Right atrium auricular region (tissue), 2 donors: Measurements from ENCODE around the gene DPP10. TPM values are rescaled to one million over a fixed set of nuclear protein-coding genes. Genes with fewer than 3 reads are reported as not detected.

ENCODE experiments used
- DNase-seq: peaks from one replicate; pipeline ENCODE4 v3.0.0-alpha.2; 2019; ENCODE audit warnings: low spot score
- H3K27ac ChIP-seq, 2 donors: fragments of 200-600 bp; sonication (generic); 1 replicate in 1 of 2; 2 replicates in 1 of 2; pipeline ENCODE4 v1.5.1; 2016 to 2019
- H3K27me3 ChIP-seq, 2 donors: fragments of 200-600 bp; sonication (generic); one replicate each; pipeline versions ENCODE4 v1.5.1 to v1.6.0; 2017 to 2019
- H3K36me3 ChIP-seq: fragments of 200-600 bp; sonication (generic); one replicate; pipeline ENCODE4 v1.5.1; 2016
- H3K4me1 ChIP-seq, 2 donors: fragments of 200-600 bp; sonication (generic); one replicate each; pipeline versions ENCODE4 v1.5.1 to v1.6.0; 2017 to 2019
- H3K4me3 ChIP-seq, 2 donors: fragments of 200-600 bp; sonication (generic); 1 replicate in 1 of 2; 2 replicates in 1 of 2; pipeline ENCODE4 v1.5.1; 2017 to 2019; ENCODE audit warnings: mild to moderate bottlenecking in 1 of 2, moderate library complexity in 1 of 2
- H3K9me3 ChIP-seq, 2 donors: fragments of 200-600 bp; sonication (generic); one replicate each; pipeline ENCODE4 v1.5.1; 2019
- total RNA-seq, 2 donors: library from RNA; depleted of rRNA; stranded (reverse); fragments of >200 nt; gene quantifications; one replicate each; pipeline ENCODE4 v1.1.0, GENCODE V29; 2016
- TF ChIP-seq, protein P1 (sequence below), 2 donors: fragments of 200-600 bp; sonication (generic); IDR thresholded peaks; one replicate each; pipeline ENCODE4 v1.5.1; 2019; ENCODE audit warnings: antibody characterized with exemption in 2 of 2

Gene DPP10
- total RNA-seq, 2 donors from 2014 or later: not detected

DNA sequence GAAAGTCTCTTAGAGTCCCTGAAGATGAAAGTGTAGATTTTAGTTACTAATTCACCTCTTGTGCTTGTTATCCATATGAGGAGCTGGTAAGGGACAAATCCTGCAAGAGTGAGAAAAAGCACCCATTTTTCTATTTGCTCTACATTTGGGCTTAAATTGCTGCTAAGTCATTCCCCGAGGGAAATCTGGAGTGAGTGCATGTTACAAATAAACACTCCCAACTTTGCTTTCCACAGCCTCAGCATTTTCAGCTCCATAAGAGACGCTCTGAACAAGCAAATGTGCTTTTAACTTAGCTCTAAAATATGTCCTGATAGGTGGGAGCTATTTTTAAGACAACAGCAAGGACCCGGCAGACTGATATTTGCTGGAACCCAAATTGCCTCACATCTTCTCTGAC lies 126.7 kb downstream of the DPP10 start:
- Histone ChIP-seq H3K27me3 (no peaks in the 10 kb centered on the region), H3K36me3 (no peaks in the 10 kb centered on the region), H3K9me3 (no peaks in the 10 kb centered on the region), H3K27ac (no peak overlapping the region), H3K4me3 (no peak overlapping the region), H3K4me1 (no peaks in the 10 kb centered on the region)
- no peak for DNase-seq
- TF ChIP-seq, protein P1, sequence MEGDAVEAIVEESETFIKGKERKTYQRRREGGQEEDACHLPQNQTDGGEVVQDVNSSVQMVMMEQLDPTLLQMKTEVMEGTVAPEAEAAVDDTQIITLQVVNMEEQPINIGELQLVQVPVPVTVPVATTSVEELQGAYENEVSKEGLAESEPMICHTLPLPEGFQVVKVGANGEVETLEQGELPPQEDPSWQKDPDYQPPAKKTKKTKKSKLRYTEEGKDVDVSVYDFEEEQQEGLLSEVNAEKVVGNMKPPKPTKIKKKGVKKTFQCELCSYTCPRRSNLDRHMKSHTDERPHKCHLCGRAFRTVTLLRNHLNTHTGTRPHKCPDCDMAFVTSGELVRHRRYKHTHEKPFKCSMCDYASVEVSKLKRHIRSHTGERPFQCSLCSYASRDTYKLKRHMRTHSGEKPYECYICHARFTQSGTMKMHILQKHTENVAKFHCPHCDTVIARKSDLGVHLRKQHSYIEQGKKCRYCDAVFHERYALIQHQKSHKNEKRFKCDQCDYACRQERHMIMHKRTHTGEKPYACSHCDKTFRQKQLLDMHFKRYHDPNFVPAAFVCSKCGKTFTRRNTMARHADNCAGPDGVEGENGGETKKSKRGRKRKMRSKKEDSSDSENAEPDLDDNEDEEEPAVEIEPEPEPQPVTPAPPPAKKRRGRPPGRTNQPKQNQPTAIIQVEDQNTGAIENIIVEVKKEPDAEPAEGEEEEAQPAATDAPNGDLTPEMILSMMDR (IDR thresholded peaks at IDR 0.05): no peak

DNA sequence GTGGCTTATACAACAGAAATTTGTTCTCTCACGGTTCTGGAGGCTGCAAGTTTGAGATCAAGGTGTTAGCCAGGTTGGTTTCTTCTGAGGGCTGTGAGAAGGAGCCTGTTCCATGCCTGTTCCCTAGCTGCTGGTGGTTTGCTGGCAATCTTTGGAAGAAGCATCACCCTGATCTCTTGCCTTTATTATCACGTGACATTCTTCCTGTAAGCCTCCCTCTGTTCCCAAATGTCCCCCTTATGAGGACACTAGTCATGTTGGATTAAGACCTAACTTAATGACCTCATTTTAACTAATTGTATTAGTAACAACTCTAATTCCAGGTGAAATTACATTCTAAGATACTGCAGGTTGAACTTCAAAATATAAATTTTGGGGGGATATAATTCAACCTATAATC lies 135.2 kb downstream of the DPP10 start:
- Histone ChIP-seq H3K4me1 (no peaks in the 10 kb centered on the region), H3K4me3 (no peak overlapping the region), H3K36me3 (no peaks in the 10 kb centered on the region), H3K27me3 (no peaks in the 10 kb centered on the region), H3K27ac (no peak overlapping the region), H3K9me3 (no peaks in the 10 kb centered on the region)
- TF ChIP-seq, protein P1 (IDR thresholded peaks at IDR 0.05): no peak
- DNase-seq: no peak

DNA sequence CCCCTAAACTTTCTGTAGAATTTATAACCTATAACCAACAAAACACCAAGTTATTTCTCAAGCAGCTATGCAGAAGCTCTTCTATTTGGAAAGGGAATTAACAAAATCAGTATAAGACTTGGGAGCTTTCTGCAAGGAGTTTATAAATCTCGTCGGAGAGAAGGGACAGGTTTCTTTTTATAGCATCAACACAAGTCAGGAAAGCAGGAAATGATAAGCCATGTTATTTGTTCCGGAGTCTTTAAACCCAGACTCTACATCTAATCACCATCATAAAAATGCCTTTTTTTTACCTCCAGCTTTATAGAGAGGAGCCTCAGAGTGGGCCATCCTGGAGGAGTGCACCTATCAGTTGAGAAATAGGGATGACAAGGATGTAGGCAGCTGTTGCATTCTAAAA lies 137.1 kb downstream of the DPP10 start:
- TF ChIP-seq, protein P1 (IDR thresholded peaks at IDR 0.05): no peak
- Histone ChIP-seq H3K36me3 (no peaks in the 10 kb centered on the region), H3K27me3 (no peaks in the 10 kb centered on the region), H3K27ac (no peak overlapping the region), H3K9me3 (no peaks in the 10 kb centered on the region), H3K4me1 (no peaks in the 10 kb centered on the region), H3K4me3 (no peak overlapping the region)
- no peak for DNase-seq

DNA sequence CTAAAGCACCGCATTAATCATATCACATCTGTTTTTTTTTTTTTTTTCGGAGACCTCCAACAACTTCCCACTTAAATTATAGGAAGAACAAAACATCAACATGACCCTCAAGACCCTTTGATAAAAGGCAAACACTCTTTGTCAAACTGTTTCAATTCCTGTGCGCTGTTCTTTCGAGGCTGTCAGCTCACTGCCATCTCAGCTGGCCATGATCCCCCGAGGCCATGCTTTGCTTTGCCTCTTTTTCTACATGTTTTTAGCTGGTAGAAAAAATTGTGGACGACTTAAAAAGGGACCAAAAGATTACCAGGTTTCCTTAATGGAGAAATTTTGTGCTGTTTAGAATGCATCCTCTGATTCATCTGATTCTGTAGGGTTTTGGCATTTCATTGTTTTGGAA lies 138.2 kb downstream of the DPP10 start:
- TF ChIP-seq, protein P1 (IDR thresholded peaks at IDR 0.05): no peak
- H3K27ac ChIP-seq: no peak overlapping the region
- H3K27me3 ChIP-seq: no peaks in the 10 kb centered on the region
- no peaks in the 10 kb centered on the region for H3K36me3 ChIP-seq
- no peak overlapping the region for H3K4me3 ChIP-seq
- DNase-seq: no peak
- no peaks in the 10 kb centered on the region for H3K4me1 ChIP-seq
- no peaks in the 10 kb centered on the region for H3K9me3 ChIP-seq

DNA sequence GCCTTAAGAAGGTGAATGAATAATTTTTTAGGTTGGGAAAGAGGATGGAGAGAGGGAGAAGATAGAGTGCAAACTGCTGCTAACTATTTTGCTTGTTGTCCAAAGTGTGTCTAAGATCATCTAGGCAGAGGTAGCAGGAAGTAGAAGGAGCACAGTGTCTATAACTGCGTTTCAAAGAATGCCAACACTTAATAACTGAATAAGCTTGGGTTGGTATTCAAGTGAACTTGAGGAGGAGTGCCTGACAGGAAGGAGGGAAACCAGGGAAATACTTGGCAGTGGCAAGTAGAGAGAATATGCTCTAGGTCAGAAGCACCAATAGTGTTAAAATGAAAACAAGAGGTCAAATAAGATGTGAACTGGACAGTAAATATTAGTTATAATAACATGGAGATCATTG lies 155.9 kb downstream of the DPP10 start:
- no peaks in the 10 kb centered on the region for H3K9me3 ChIP-seq
- no peak overlapping the region for H3K4me3 ChIP-seq
- H3K27me3 ChIP-seq: no peaks in the 10 kb centered on the region
- TF ChIP-seq, protein P1 (IDR thresholded peaks at IDR 0.05): no peak
- DNase-seq: no peak
- no peaks in the 10 kb centered on the region for H3K4me1 ChIP-seq
- no peaks in the 10 kb centered on the region for H3K36me3 ChIP-seq
- H3K27ac ChIP-seq: no peak overlapping the region

DNA sequence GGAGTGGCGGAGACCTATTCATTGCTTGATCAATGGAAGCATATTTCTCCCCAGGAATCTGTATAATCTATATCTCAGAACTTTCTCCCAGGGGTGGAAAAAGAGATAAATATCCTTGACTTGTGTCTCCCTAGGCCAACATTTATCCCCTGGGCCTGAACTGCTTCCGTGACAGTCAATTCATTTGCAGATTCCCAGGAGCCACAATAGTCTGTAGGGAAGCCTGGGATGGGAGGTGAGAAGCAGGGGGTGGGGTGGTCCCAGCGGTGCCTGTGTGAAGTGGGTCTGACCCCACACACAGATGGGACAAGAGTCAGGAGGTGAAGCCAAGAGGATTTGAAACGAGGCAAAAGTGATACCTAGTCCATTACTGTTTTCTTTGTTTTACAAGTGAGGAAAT lies 166.8 kb downstream of the DPP10 start:
- Histone ChIP-seq H3K4me1 (no peaks in the 10 kb centered on the region), H3K36me3 (no peaks in the 10 kb centered on the region), H3K27ac (no peak overlapping the region), H3K9me3 (no peaks in the 10 kb centered on the region), H3K4me3 (no peak overlapping the region), H3K27me3 (no peaks in the 10 kb centered on the region)
- TF ChIP-seq, protein P1 (IDR thresholded peaks at IDR 0.05): no peak
- DNase-seq: no peak
